HepG2 (cell line): ENCODE measurements around the gene PTPRD. TPM values are rescaled to one million over a fixed set of nuclear protein-coding genes. Genes with fewer than 3 reads are reported as not detected.

ENCODE experiments used
- ATAC-seq: fragments of 200-7000 bp; cut with Tn5 transposase; 3 replicates; pipeline ENCODE4 v1.9.1; 2020; ENCODE audit warnings: mild to moderate bottlenecking, moderate library complexity
- BruUV-seq: library from RNA; stranded (reverse); fragments of 400-500 nt; replicated peaks from 2 replicates; lab custom pipeline; 2021; lab: Mats Ljungman, UMichigan
- CTCF ChIA-PET: fragments of 300-600 bp; formaldehyde crosslinking; extraction: SDS; loops from one replicate; lab custom pipeline; 2021; ENCODE audit warnings: low total read pairs, inconsistent platforms, low intra/inter-chr PET ratio; lab: Yijun Ruan, JAX
- POLR2A ChIA-PET: fragments of 350-600 bp; sonication (Branson Sonifier 250); formaldehyde crosslinking; loops from one replicate; lab custom pipeline; 2020; ENCODE audit warnings: antibody characterized with exemption, inconsistent platforms; lab: Yijun Ruan, JAX
- DNase-seq: peaks from one replicate; pipeline ENCODE4 v3.0.0-alpha.2; 2015; ENCODE audit warnings: low spot score
- FAIRE-seq: peaks from 3 replicates; lab custom pipeline; 2011; peaks lifted over from hg19 to GRCh38; lab: Jason Lieb, UNC
- H2AFZ ChIP-seq: one replicate; pipeline ENCODE4 v1.6.1; 2011; ENCODE audit warnings: low read length, inconsistent platforms
- H3K27ac ChIP-seq: fragments of 300-600 bp; 3 replicates; pipeline ENCODE4 v1.8.0; 2011; ENCODE audit warnings: mixed run types, mild to moderate bottlenecking, mixed read lengths, low read length, inconsistent platforms; ENCODE audit not compliant: insufficient read depth; ENCODE audit errors: extremely low read length
- H3K27me3 ChIP-seq, 2 experiments: fragments of 200-600 bp in 1 of 2; 2 replicates in 1 of 2; 3 replicates in 1 of 2; pipeline versions ENCODE4 v1.6.0 to v1.8.0; 2011; ENCODE audit warnings: low read length in 2 of 2, mild to moderate bottlenecking in 2 of 2, moderate library complexity in 2 of 2, inconsistent platforms in 1 of 2; ENCODE audit not compliant: insufficient read depth in 2 of 2, control insufficient read depth in 1 of 2
- H3K36me3 ChIP-seq, 2 experiments: fragments of 200-600 bp in 1 of 2; replicated peaks in 1 of 2; 2 replicates in 1 of 2; 3 replicates in 1 of 2; pipeline versions ENCODE4 v1.5.1 to v1.8.0; 2011; ENCODE audit warnings: low read length in 2 of 2, inconsistent platforms in 1 of 2; ENCODE audit not compliant: insufficient read depth in 2 of 2, control insufficient read depth in 1 of 2
- H3K4me1 ChIP-seq: 2 replicates; pipeline ENCODE4 v1.5.1; 2012; ENCODE audit warnings: low read length, inconsistent platforms; ENCODE audit not compliant: insufficient read depth
- H3K4me2 ChIP-seq: 2 replicates; pipeline ENCODE4 v1.6.0; 2011; ENCODE audit warnings: low read depth, low read length, inconsistent platforms
- H3K4me3 ChIP-seq, 3 experiments: fragments of 200-600 bp in 1 of 3; sonication (generic), shearing (Covaris generic) in 1 of 3; replicated peaks in 1 of 3; 2 replicates each; pipeline ENCODE4 v1.5.1; 2011 to 2016; ENCODE audit warnings: low read length in 3 of 3, inconsistent platforms in 2 of 3, low read depth in 2 of 3, mild to moderate bottlenecking in 2 of 3, control low read depth in 1 of 3, mixed read lengths in 1 of 3; ENCODE audit not compliant: insufficient read depth in 1 of 3
- H3K79me2 ChIP-seq: one replicate; pipeline ENCODE4 v1.6.1; 2011; ENCODE audit warnings: low read length, inconsistent platforms; ENCODE audit not compliant: insufficient read depth
- H3K9ac ChIP-seq: 2 replicates; pipeline ENCODE4 v1.6.0; 2011; ENCODE audit warnings: mild to moderate bottlenecking, low read depth, low read length, inconsistent platforms; ENCODE audit not compliant: insufficient read depth
- H3K9me3 ChIP-seq: 2 replicates; pipeline ENCODE4 v1.5.1; 2012; ENCODE audit warnings: mild to moderate bottlenecking, low read length
- H4K20me1 ChIP-seq: 2 replicates; pipeline ENCODE4 v1.6.0; 2011; ENCODE audit warnings: inconsistent platforms, mild to moderate bottlenecking, low read length, moderate library complexity; ENCODE audit not compliant: insufficient read depth
- CREB1 ChIP-seq, 2 experiments: fragments of 450-650 bp in 1 of 2; IDR thresholded peaks; 2 replicates each; pipeline ENCODE4 v1.6.1; 2016 to 2017; ENCODE audit warnings: control low read depth in 1 of 2, mild to moderate bottlenecking in 1 of 2, missing compliant biosample characterization in 1 of 2, missing genetic modification characterization in 1 of 2
- FLYWCH1 ChIP-seq: sonication (generic); formaldehyde crosslinking; IDR thresholded peaks from 2 replicates; pipeline ENCODE4 v1.8.1; 2023; ENCODE audit warnings: mild to moderate bottlenecking, missing genetic modification reagents
- GPN1 ChIP-seq: sonication (generic); formaldehyde crosslinking; IDR thresholded peaks from 2 replicates; pipeline ENCODE4 v1.5.1; 2020; ENCODE audit warnings: missing genetic modification reagents, borderline replicate concordance
- HNF4A ChIP-seq: sonication (generic); formaldehyde crosslinking; IDR thresholded peaks from 2 replicates; pipeline ENCODE4 v1.4.0; 2020; ENCODE audit warnings: missing genetic modification reagents
- HNRNPL ChIP-seq: fragments of 200-400 bp; formaldehyde crosslinking; IDR thresholded peaks from 2 replicates; pipeline ENCODE4 v1.6.1; 2017; ENCODE audit warnings: mild to moderate bottlenecking, low read depth, low read length
- MED13 ChIP-seq: sonication (generic); formaldehyde crosslinking; IDR thresholded peaks from 2 replicates; pipeline ENCODE4 v1.5.0; 2020; ENCODE audit warnings: missing genetic modification reagents
- MEIS2 ChIP-seq: sonication (generic); formaldehyde crosslinking; IDR thresholded peaks from 2 replicates; pipeline ENCODE4 v1.9.0; 2021; ENCODE audit warnings: mild to moderate bottlenecking, missing genetic modification reagents
- POLR2A ChIP-seq, 2 experiments: IDR thresholded peaks; 2 replicates each; pipeline ENCODE4 v1.6.1; 2011; ENCODE audit warnings: low read depth in 2 of 2, low read length in 2 of 2, mild to moderate bottlenecking in 1 of 2, moderate library complexity in 1 of 2; ENCODE audit not compliant: insufficient read depth in 1 of 2
- SP1 ChIP-seq, 2 experiments: fragments of 450-650 bp in 1 of 2; sonication (generic) in 1 of 2; formaldehyde crosslinking in 1 of 2; IDR thresholded peaks; 2 replicates each; pipeline versions ENCODE4 v1.4.0 to v1.6.1; 2016 to 2020; ENCODE audit warnings: missing genetic modification reagents in 1 of 2
- TP53 ChIP-seq: sonication (generic); formaldehyde crosslinking; conservative IDR thresholded peaks from 2 replicates; pipeline ENCODE4 v1.4.0; 2020; ENCODE audit warnings: missing genetic modification reagents
- ZBTB7B ChIP-seq: sonication (generic); formaldehyde crosslinking; IDR thresholded peaks from 2 replicates; pipeline ENCODE4 v1.4.0; 2020; ENCODE audit warnings: missing genetic modification reagents
- ZNF180 ChIP-seq: sonication (generic); formaldehyde crosslinking; IDR thresholded peaks from 2 replicates; pipeline ENCODE4 v1.4.0; 2020; ENCODE audit warnings: low read depth, missing genetic modification reagents, borderline replicate concordance
- ZNF713 ChIP-seq: sonication (generic); formaldehyde crosslinking; IDR thresholded peaks from 2 replicates; pipeline ENCODE4 v1.4.0; 2020; ENCODE audit warnings: mild to moderate bottlenecking, missing genetic modification reagents
- ZSCAN21 ChIP-seq: sonication (generic); formaldehyde crosslinking; IDR thresholded peaks from 2 replicates; pipeline ENCODE4 v1.8.0; 2022; ENCODE audit warnings: mild to moderate bottlenecking, missing genetic modification reagents, moderate library complexity, borderline replicate concordance
- WGBS: methylation state at CpG from one replicate; pipeline ENCODE4 v1.1.6; 2017; ENCODE audit warnings: low lambda C conversion rate; 5-methylcytosine and 5-hydroxymethylcytosine counted together
- in situ Hi-C: cut with HindIII; loops from 2 replicates; pipeline ENCODE4 v1.10.0; 2017; ENCODE audit warnings: low pct_unique_long_range_greater_than_20kb; ENCODE audit not compliant: extremely low pct_ligation_motif_present
- intact Hi-C: fragments of 100-400 bp; cut with micrococcal nuclease; formaldehyde crosslinking; loops from one replicate; pipeline ENCODE4 v1.10.0; 2022; ENCODE audit not compliant: unreplicated experiment
- polyA plus RNA-seq, 8 experiments: library from polyadenylated mRNA; depleted of rRNA in 3 of 8; stranded (reverse) in 7 of 8; unstranded in 1 of 8; fragments of >200 nt; fragmentation: Illumina TruSeq in 4 of 8; extraction: Trizol in 4 of 8; gene quantifications; 2 replicates each; pipeline versions ENCODE4 v1.2.1 to v1.2.3, GENCODE V29; 2011 to 2016; ENCODE audit warnings: low read depth in 4 of 8, missing spikeins in 1 of 8, mixed read lengths in 1 of 8; ENCODE audit not compliant: insufficient read depth in 1 of 8
- total RNA-seq, 5 experiments: library from RNA; depleted of rRNA; stranded (reverse); fragments of >200 nt; fragmentation: Illumina TruSeq; extraction: Trizol; gene quantifications; 2 replicates each; pipeline ENCODE4 v1.2.3, GENCODE V29; 2016; ENCODE audit warnings: low read depth in 1 of 5
- TF ChIP-seq, protein P1 (sequence below): sonication (generic); formaldehyde crosslinking; IDR thresholded peaks from 2 replicates; pipeline ENCODE4 v1.8.1; 2023; ENCODE audit warnings: mild to moderate bottlenecking, moderate library complexity, missing genetic modification reagents
- TF ChIP-seq, protein P2 (sequence below): IDR thresholded peaks from 2 replicates; pipeline ENCODE4 v1.6.1; 2016; ENCODE audit warnings: missing compliant biosample characterization, missing genetic modification reagents, borderline replicate concordance
- TF ChIP-seq, protein P3 (sequence below): sonication (generic); formaldehyde crosslinking; IDR thresholded peaks from 2 replicates; pipeline ENCODE4 v1.4.0; 2020; ENCODE audit warnings: missing genetic modification reagents
- TF ChIP-seq, protein P4 (sequence below): sonication (generic); formaldehyde crosslinking; IDR thresholded peaks from 2 replicates; pipeline ENCODE4 v1.4.0; 2020; ENCODE audit warnings: mild to moderate bottlenecking, missing genetic modification reagents, borderline replicate concordance

PTPRD gene
- total and polyA plus RNA-seq, 2 of the 13 experiments (the other 11 are each of a cell fraction or from before 2014, with no cell fraction given), result 0.05 TPM; not detected in 1

DNA sequence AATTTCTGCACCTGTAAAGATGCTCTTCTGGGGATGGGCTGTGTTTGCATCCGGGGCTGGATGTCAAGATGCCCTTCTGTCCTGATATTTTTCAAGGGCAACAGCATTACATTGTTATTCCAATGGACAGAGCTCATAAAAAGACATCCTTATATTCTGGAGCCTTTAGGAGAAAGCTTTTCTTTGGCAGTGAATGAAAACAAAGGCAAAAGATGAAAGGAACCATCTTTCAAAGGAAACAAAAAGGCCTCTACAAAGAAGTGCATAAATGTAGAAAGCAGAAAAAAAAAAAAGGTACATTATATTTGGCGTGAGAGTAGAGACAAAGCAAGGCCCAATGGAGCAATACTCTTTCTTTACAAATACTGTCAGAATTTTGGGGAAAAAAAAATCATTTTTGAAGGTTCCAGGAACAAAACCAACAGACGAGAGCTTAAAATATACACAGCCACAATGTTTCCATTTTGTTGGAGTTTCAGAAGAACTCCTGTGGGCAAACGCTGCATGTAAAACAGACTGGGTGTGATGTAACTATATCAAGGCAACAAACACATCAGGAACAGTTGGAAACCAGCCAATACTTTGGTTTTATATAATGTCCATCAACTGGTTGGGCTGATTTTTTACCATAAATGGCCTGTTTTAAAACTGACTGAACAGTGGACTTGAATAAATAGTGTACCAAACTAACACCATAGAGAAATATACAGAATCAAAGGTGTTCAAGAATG is 1927.7 kb downstream of the PTPRD start (continued):
- no peak for TF ChIP-seq HNF4A
- TF ChIP-seq SP1 (IDR thresholded peaks at IDR 0.05), result no peak
- no peak for TF ChIP-seq SP1 (CRISPR knock-in tag; IDR thresholded peaks at IDR 0.05)
- no peak for TF ChIP-seq GPN1 (CRISPR knock-in tag)
- TF ChIP-seq, all 625 proteins: peak for 0

DNA sequence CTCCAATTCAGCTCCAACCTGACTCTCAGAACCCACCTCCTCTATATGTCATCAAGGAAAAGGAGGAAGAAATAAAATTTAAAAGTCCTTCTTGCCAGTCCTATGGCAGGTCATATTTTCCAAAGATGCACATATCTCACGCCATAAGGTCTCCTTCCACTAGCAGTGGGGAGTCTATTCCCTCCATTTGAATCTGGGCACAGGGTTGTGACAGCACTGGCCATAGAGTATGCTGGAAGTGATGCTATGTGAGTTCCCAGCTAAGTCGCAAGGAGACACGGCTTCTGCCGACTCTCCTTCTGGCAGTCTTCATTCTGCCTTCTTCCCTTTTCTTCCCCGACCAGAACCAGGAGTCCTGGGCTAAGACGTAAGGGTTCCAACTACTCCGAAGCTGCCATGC is 1929.3 kb downstream of the PTPRD start:
- no peaks in the 10 kb centered on the region for H3K27me3 ChIP-seq
- H2AFZ ChIP-seq, result no peak overlapping the region
- H4K20me1 ChIP-seq, result no peaks in the 10 kb centered on the region
- no peak for FAIRE-seq
- POLR2A ChIA-PET, result no interaction called here
- CTCF ChIA-PET, result no interaction called here
- no peaks in the 10 kb centered on the region for H3K79me2 ChIP-seq
- no peak overlapping the region for H3K4me3 ChIP-seq
- no peak for ATAC-seq
- no peak overlapping the region for H3K9ac ChIP-seq
- no peaks in the 10 kb centered on the region for H3K4me1 ChIP-seq
- in situ Hi-C loops (no loop called here), intact Hi-C loops (no loop called here)
- H3K9me3 ChIP-seq, result no peaks in the 10 kb centered on the region
- no TSS peak for BruUV-seq
- no peak for DNase-seq
- H3K27ac ChIP-seq, result no peak overlapping the region
- no peak overlapping the region for H3K4me2 ChIP-seq
- WGBS, result 0% methylated on average over 4 of the region's 7 CpGs
- H3K36me3 ChIP-seq, result no peaks in the 10 kb centered on the region
- no peak for TF ChIP-seq CREB1 (IDR thresholded peaks at IDR 0.05)
- no peak for TF ChIP-seq CREB1 (CRISPR knock-in tag; IDR thresholded peaks at IDR 0.05)
- no peak for TF ChIP-seq TP53
- TF ChIP-seq, protein P1, sequence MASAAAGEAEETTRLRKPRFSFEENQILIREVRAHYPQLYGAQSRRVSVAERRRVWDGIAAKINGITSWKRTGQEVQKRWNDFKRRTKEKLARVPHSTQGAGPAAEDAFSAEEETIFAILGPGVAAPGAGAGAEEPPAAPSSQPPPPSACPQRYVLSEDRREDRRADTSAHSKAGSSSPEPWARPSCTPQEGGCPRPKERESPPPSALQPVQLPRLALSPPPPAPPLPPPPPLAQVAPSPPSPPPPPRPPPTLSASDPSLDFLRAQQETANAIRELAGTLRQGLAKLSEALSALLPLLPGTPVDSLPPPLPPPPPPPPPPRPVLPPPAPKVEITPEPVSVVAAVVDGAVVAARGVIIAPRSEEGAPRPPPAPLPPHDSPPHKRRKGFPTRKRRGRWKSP (CRISPR knock-in tag), result no peak
- TF ChIP-seq, protein P2, sequence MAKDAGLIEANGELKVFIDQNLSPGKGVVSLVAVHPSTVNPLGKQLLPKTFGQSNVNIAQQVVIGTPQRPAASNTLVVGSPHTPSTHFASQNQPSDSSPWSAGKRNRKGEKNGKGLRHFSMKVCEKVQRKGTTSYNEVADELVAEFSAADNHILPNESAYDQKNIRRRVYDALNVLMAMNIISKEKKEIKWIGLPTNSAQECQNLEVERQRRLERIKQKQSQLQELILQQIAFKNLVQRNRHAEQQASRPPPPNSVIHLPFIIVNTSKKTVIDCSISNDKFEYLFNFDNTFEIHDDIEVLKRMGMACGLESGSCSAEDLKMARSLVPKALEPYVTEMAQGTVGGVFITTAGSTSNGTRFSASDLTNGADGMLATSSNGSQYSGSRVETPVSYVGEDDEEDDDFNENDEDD, result no peak
- TF ChIP-seq, protein P3, sequence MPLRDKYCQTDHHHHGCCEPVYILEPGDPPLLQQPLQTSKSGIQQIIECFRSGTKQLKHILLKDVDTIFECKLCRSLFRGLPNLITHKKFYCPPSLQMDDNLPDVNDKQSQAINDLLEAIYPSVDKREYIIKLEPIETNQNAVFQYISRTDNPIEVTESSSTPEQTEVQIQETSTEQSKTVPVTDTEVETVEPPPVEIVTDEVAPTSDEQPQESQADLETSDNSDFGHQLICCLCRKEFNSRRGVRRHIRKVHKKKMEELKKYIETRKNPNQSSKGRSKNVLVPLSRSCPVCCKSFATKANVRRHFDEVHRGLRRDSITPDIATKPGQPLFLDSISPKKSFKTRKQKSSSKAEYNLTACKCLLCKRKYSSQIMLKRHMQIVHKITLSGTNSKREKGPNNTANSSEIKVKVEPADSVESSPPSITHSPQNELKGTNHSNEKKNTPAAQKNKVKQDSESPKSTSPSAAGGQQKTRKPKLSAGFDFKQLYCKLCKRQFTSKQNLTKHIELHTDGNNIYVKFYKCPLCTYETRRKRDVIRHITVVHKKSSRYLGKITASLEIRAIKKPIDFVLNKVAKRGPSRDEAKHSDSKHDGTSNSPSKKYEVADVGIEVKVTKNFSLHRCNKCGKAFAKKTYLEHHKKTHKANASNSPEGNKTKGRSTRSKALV (CRISPR knock-in tag), result no peak
- no peak for TF ChIP-seq ZBTB7B (CRISPR knock-in tag)
- no peak for TF ChIP-seq ZSCAN21
- TF ChIP-seq FLYWCH1, result no peak
- TF ChIP-seq, protein P4, sequence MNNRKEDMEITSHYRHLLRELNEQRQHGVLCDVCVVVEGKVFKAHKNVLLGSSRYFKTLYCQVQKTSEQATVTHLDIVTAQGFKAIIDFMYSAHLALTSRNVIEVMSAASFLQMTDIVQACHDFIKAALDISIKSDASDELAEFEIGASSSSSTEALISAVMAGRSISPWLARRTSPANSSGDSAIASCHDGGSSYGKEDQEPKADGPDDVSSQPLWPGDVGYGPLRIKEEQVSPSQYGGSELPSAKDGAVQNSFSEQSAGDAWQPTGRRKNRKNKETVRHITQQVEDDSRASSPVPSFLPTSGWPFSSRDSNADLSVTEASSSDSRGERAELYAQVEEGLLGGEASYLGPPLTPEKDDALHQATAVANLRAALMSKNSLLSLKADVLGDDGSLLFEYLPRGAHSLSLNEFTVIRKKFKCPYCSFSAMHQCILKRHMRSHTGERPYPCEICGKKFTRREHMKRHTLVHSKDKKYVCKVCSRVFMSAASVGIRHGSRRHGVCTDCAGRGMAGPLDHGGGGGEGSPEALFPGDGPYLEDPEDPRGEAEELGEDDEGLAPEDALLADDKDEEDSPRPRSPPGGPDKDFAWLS (CRISPR knock-in tag), result no peak
- no peak for TF ChIP-seq HNRNPL
- no peak for TF ChIP-seq ZNF713 (CRISPR knock-in tag)
- TF ChIP-seq ZNF180 (CRISPR knock-in tag), result no peak
- no peak for TF ChIP-seq MED13 (CRISPR knock-in tag)
- no peak for TF ChIP-seq MEIS2 (CRISPR knock-in tag)
- no peak for TF ChIP-seq POLR2A (IDR thresholded peaks at IDR 0.05; ENCODE audit: insufficient read depth in 1 of 2, low read depth in 2 of 2, low read length in 2 of 2)
